GM04504 (cell line): ENCODE results near the gene THSD4.

Source experiments
- DNase-seq: peaks from one replicate; pipeline ENCODE4 v3.0.0-alpha.2; 2012; ENCODE audit warnings: low read depth

The THSD4 gene

GRCh38 chr15:71688509-71689094 lies 573.3 kb downstream of the THSD4 start:
- DNase-seq, result no peak

GRCh38 chr15:71691081-71691457 lies 575.8 kb downstream of the THSD4 start:
- DNase-seq, result no peak

GRCh38 chr15:71691458-71692417 lies 576.5 kb downstream of the THSD4 start:
- DNase-seq, result no peak

GRCh38 chr15:71697236-71697635 lies 582.0 kb downstream of the THSD4 start:
- DNase-seq, result no peak

GRCh38 chr15:71698030-71698429 lies 582.8 kb downstream of the THSD4 start:
- no peak for DNase-seq

- no peak for DNase-seq
Measured at GRCh38 chr15:71698742-71699141, 583.5 kb downstream of the THSD4 start.

GRCh38 chr15:71699977-71700376 lies 584.7 kb downstream of the THSD4 start:
- DNase-seq, result no peak

- DNase-seq, result no peak
Measured at GRCh38 chr15:71701808-71702207, 586.5 kb downstream of the THSD4 start.

- no peak for DNase-seq
Measured at GRCh38 chr15:71702496-71702895, 587.2 kb downstream of the THSD4 start.

GRCh38 chr15:71705151-71705550 lies 589.9 kb downstream of the THSD4 start:
- no peak for DNase-seq

- DNase-seq, result no peak
Measured at GRCh38 chr15:71706461-71707229, 591.4 kb downstream of the THSD4 start.

- no peak for DNase-seq
Measured at GRCh38 chr15:71707230-71708050, 592.2 kb downstream of the THSD4 start.

- no peak for DNase-seq
Measured at GRCh38 chr15:71708051-71708429, 592.8 kb downstream of the THSD4 start.

- DNase-seq, result no peak
Measured at GRCh38 chr15:71708741-71709140, 593.5 kb downstream of the THSD4 start.

GRCh38 chr15:71709808-71710418 lies 594.6 kb downstream of the THSD4 start:
- DNase-seq, result no peak

- no peak for DNase-seq
Measured at GRCh38 chr15:71712182-71712581, 596.9 kb downstream of the THSD4 start.

- no peak for DNase-seq
Measured at GRCh38 chr15:71713191-71713809, 598.0 kb downstream of the THSD4 start.

- no peak for DNase-seq
Measured at GRCh38 chr15:71715914-71716313, 600.6 kb downstream of the THSD4 start.

GRCh38 chr15:71716990-71717389 lies 601.7 kb downstream of the THSD4 start:
- DNase-seq, result no peak

GRCh38 chr15:71718116-71718910 lies 603.0 kb downstream of the THSD4 start:
- DNase-seq, result no peak
